NB4 (cell line): Measurements from ENCODE around the gene HNRNPA0.

Experiments
- DNase-seq: peaks from one replicate; pipeline ENCODE4 v3.0.0; 2010; ENCODE audit warnings: low read depth
- H3K4me3 ChIP-seq: one replicate; pipeline ENCODE4 v1.5.1; 2011; ENCODE audit warnings: mild to moderate bottlenecking, low read depth, low read length, moderate library complexity
- CTCF ChIP-seq: IDR thresholded peaks from one replicate; pipeline ENCODE4 v1.5.1; 2012; ENCODE audit warnings: low read depth, low read length
- MAX ChIP-seq: IDR thresholded peaks from 2 replicates; pipeline ENCODE4 v1.6.1; 2011; ENCODE audit warnings: low read depth, low read length
- MYC ChIP-seq: IDR thresholded peaks from 2 replicates; pipeline ENCODE4 v1.6.1; 2011; ENCODE audit warnings: low read depth, low read length
- POLR2A ChIP-seq: IDR thresholded peaks from 2 replicates; pipeline ENCODE4 v1.6.1; 2011; ENCODE audit warnings: mild to moderate bottlenecking; ENCODE audit not compliant: insufficient read length; ENCODE audit errors: extremely low read depth

HNRNPA0 gene

GRCh38 chr5:137734331-137734730 lies 19.8 kb downstream of the HNRNPA0 start:
- no peak for DNase-seq
- no peak overlapping the region for H3K4me3 ChIP-seq
- no peak for TF ChIP-seq POLR2A
- no peak for TF ChIP-seq MAX
- TF ChIP-seq CTCF = no peak
- no peak for TF ChIP-seq MYC

GRCh38 chr5:137733922-137734321 lies 20.2 kb downstream of the HNRNPA0 start:
- H3K4me3 ChIP-seq = no peak overlapping the region
- DNase-seq = no peak
- TF ChIP-seq MYC = no peak
- no peak for TF ChIP-seq CTCF

GRCh38 chr5:137733006-137733405 lies 21.2 kb downstream of the HNRNPA0 start:
- TF ChIP-seq MAX = no peak
- no peak for TF ChIP-seq MYC
- TF ChIP-seq CTCF = no peak
- TF ChIP-seq POLR2A = no peak
- no peak for DNase-seq
- no peak overlapping the region for H3K4me3 ChIP-seq

GRCh38 chr5:137731176-137731575 lies 23.0 kb downstream of the HNRNPA0 start:
- DNase-seq = no peak
- H3K4me3 ChIP-seq = no peak overlapping the region
- TF ChIP-seq MYC (no peak), CTCF (no peak), MAX (no peak), POLR2A (no peak)

GRCh38 chr5:137730336-137730735 lies 23.8 kb downstream of the HNRNPA0 start:
- TF ChIP-seq MAX (no peak), POLR2A (no peak), CTCF (no peak), MYC (no peak)
- no peak overlapping the region for H3K4me3 ChIP-seq
- no peak for DNase-seq

- H3K4me3 ChIP-seq = no peak overlapping the region
- no peak for DNase-seq
- TF ChIP-seq MYC (no peak), POLR2A (no peak), CTCF (no peak), MAX (no peak)
These were observed 26.1 kb downstream of the HNRNPA0 start for GRCh38 chr5:137728048-137728447.
